ENCODE data around the gene ZCCHC7. TPM values are rescaled to one million over a fixed set of nuclear protein-coding genes. Genes with fewer than 3 reads are reported as not detected.

ZCCHC7 gene
- total and polyA plus RNA-seq, 9 donors = 15.8 to 37.4 (median 28.4) TPM

GRCh38 chr9:37370282-37370681 lies 249.9 kb downstream of the ZCCHC7 start:
- H3K4me1 ChIP-seq (ENCODE audit: insufficient read depth) = no peaks in the 10 kb centered on the region
- intact Hi-C loops (cut with DNase I) = no loop called here

GRCh38 chr9:37370968-37371563 lies 250.7 kb downstream of the ZCCHC7 start:
- Histone ChIP-seq H3K27ac (no peak overlapping the region), H3K27me3 (no peaks in the 10 kb centered on the region), H3K36me3 (no peaks in the 10 kb centered on the region), H3K4me3 (no peak overlapping the region), H3K9me3 (no peaks in the 10 kb centered on the region), H3K4me1 (ENCODE audit: insufficient read depth) (no peaks in the 10 kb centered on the region)
- TF ChIP-seq CTCF (IDR thresholded peaks at IDR 0.05) (no peak), POLR2A (IDR thresholded peaks at IDR 0.05) (no peak), EP300 (IDR thresholded peaks at IDR 0.05) (no peak)
- no peak for DNase-seq
- 83 to 86% (median 84%) methylated on average over 5 of the region's 5 CpGs for WGBS, 3 donors
- intact Hi-C loops (cut with DNase I) = no loop called here

More at GRCh38 chr9:37370282-37370681, 249.9 kb downstream of the ZCCHC7 start:
- WGBS, 3 donors = 80 to 87% (median 85%) methylated on average over 6 of the region's 6 CpGs
- Histone ChIP-seq H3K27me3 (no peaks in the 10 kb centered on the region), H3K9me3 (no peaks in the 10 kb centered on the region), H3K27ac (no peak overlapping the region), H3K36me3 (no peaks in the 10 kb centered on the region), H3K4me3 (no peak overlapping the region)
- no peak for TF ChIP-seq CTCF (IDR thresholded peaks at IDR 0.05)
- TF ChIP-seq EP300 (IDR thresholded peaks at IDR 0.05) = no peak
- TF ChIP-seq POLR2A (IDR thresholded peaks at IDR 0.05) = no peak
- no peak for DNase-seq

DNA sequence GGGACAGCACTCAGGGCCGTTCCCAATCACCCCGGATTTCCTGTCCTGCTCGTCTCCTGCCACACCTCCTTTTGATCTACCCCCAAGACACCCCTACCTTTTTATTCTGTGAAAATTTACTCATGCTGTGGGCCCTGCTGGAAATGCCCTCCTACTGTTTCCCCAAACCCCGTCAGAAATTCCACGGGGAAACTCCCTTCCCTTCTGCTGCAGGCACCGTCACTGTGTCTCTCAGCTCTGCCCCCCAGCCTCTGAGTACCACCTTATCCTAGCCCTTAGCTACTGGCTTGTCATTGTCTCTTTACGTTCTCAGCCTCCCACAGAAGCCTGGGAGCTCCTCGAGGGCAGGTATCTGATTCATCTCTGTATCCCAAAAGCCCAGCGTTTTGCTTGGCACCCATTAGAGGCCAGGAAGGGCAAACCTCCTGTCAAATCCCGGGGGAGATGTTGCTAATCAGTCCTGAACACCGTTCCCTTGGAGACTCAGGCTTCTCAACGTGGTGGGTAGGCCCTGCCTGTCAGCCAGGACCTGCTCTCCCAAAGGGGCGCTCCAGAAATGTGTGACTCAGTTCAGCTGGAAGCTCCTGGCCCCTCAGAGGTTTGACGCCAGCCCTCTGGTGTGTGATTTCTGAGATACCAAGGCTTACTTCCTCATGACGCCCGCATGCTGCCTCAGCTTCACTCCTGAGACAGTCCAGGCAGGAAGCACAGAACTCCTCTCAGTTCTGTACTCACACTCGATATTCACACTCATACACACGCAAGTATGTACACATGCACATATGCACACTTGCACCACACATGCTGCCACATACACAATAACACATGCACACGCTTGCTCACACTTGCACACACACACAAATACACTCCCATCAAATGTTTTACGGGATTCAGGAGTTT lies 251.4 kb downstream of the ZCCHC7 start:
- H3K4me1 ChIP-seq (ENCODE audit: insufficient read depth) = no peaks in the 10 kb centered on the region
- no peak overlapping the region for H3K4me3 ChIP-seq
- TF ChIP-seq EP300 (IDR thresholded peaks at IDR 0.05) = no peak
- no peak for TF ChIP-seq CTCF (IDR thresholded peaks at IDR 0.05)
- no peak for TF ChIP-seq POLR2A (IDR thresholded peaks at IDR 0.05)
- no peak for DNase-seq
- no peaks in the 10 kb centered on the region for H3K27me3 ChIP-seq
- 49 to 53% (median 50%) methylated on average over 20 of the region's 20 CpGs for WGBS, 3 donors
- intact Hi-C loops (cut with DNase I) = no loop called here
- no peak overlapping the region for H3K27ac ChIP-seq
- H3K36me3 ChIP-seq = no peaks in the 10 kb centered on the region
- H3K9me3 ChIP-seq = no peaks in the 10 kb centered on the region

GRCh38 chr9:37372839-37373238 lies 252.5 kb downstream of the ZCCHC7 start:
- no peaks in the 10 kb centered on the region for H3K9me3 ChIP-seq

More at GRCh38 chr9:37372839-37373238, 252.5 kb downstream of the ZCCHC7 start:
- H3K27ac ChIP-seq = no peak overlapping the region
- H3K4me3 ChIP-seq = no peak overlapping the region
- no peaks in the 10 kb centered on the region for H3K36me3 ChIP-seq
- no peaks in the 10 kb centered on the region for H3K27me3 ChIP-seq
- no peaks in the 10 kb centered on the region for H3K4me1 ChIP-seq (ENCODE audit: insufficient read depth)
- TF ChIP-seq POLR2A (IDR thresholded peaks at IDR 0.05) = no peak
- no peak for TF ChIP-seq CTCF (IDR thresholded peaks at IDR 0.05)
- no peak for TF ChIP-seq EP300 (IDR thresholded peaks at IDR 0.05)
- DNase-seq = no peak
- intact Hi-C loops (cut with DNase I) = no loop called here
- WGBS, 3 donors = 67 to 75% (median 75%) methylated on average over 3 of the region's 3 CpGs
